Natural killer cell (primary cell): ENCODE measurements around the gene RGS8. TPM values are rescaled to one million over a fixed set of nuclear protein-coding genes. Genes with fewer than 3 reads are reported as not detected.

Experiments
- ATAC-seq, 3 donors: fragments of 150-1000 bp in 2 of 3; fragments of 200-7000 bp in 1 of 3; cut with Tn5 transposase; 1 replicate in 1 of 3; 2 replicates in 2 of 3; pipeline ENCODE4 v1.10.0; 2021; ENCODE audit warnings: mild to moderate bottlenecking in 2 of 3, moderate library complexity in 2 of 3
- DNase-seq, 2 donors: peaks; one replicate each; pipeline versions ENCODE4 v3.0.0 to v3.0.0-alpha.2; 2013 to 2021; ENCODE audit warnings: mixed read lengths in 1 of 2
- H3K27ac ChIP-seq: one replicate; pipeline ENCODE4 v1.5.1; 2013; ENCODE audit warnings: mild to moderate bottlenecking, low read length
- H3K27me3 ChIP-seq: one replicate; pipeline ENCODE4 v1.6.1; 2013; ENCODE audit warnings: low read length; ENCODE audit not compliant: control insufficient read depth, insufficient read depth
- H3K36me3 ChIP-seq: one replicate; pipeline ENCODE4 v1.6.1; 2013; ENCODE audit warnings: low read length; ENCODE audit not compliant: control insufficient read depth, insufficient read depth
- H3K4me1 ChIP-seq: one replicate; pipeline ENCODE4 v1.6.1; 2013; ENCODE audit warnings: low read length; ENCODE audit not compliant: control insufficient read depth, insufficient read depth
- H3K4me3 ChIP-seq: one replicate; pipeline ENCODE4 v1.5.1; 2013; ENCODE audit warnings: low read length
- H3K9me3 ChIP-seq: one replicate; pipeline ENCODE4 v1.6.1; 2013; ENCODE audit warnings: low read length; ENCODE audit not compliant: control insufficient read depth, insufficient read depth
- H3K27ac Mint-ChIP-seq, 2 donors: one replicate each; pipeline ENCODE4 v1.8.0; 2022; ENCODE audit warnings: mild to moderate bottlenecking in 2 of 2, mixed read lengths in 2 of 2, moderate library complexity in 1 of 2
- H3K27me3 Mint-ChIP-seq, 2 donors: one replicate each; pipeline ENCODE4 v1.8.0; 2022; ENCODE audit warnings: low read depth in 2 of 2, mixed read lengths in 2 of 2
- H3K36me3 Mint-ChIP-seq: one replicate; pipeline ENCODE4 v1.8.0; 2022; ENCODE audit warnings: mixed read lengths
- H3K4me1 Mint-ChIP-seq, 2 donors: one replicate each; pipeline ENCODE4 v1.8.0; 2022; ENCODE audit warnings: mixed read lengths in 2 of 2
- H3K4me3 Mint-ChIP-seq: one replicate; pipeline ENCODE4 v1.8.0; 2022; ENCODE audit warnings: mild to moderate bottlenecking, moderate library complexity, mixed read lengths
- H3K9me3 Mint-ChIP-seq, 2 donors: one replicate each; pipeline ENCODE4 v1.8.0; 2022; ENCODE audit warnings: mixed read lengths in 2 of 2
- WGBS: methylation state at CpG from one replicate; pipeline ENCODE4 v1.1.7; 2013; ENCODE audit warnings: missing lambda C conversion rate; ENCODE audit not compliant: insufficient coverage; 5-methylcytosine and 5-hydroxymethylcytosine counted together
- intact Hi-C: fragments of 100-400 bp; cut with micrococcal nuclease; formaldehyde crosslinking; loops from one replicate; pipeline ENCODE4 v1.14.2; 2022
- total RNA-seq, 4 donors: library from RNA; stranded (reverse); fragments of 120-200 nt in 1 of 4; gene quantifications; one replicate each; pipeline versions ENCODE4 v1.2.3 to v1.2.4, GENCODE V29; 2013 to 2022
- TF ChIP-seq, protein P1 (sequence below): fragments of 200-600 bp; IDR thresholded peaks from one replicate; pipeline ENCODE4 v1.8.0; 2022; ENCODE audit warnings: antibody characterized with exemption

RGS8 gene
- total RNA-seq, 3 donors from 2014 or later (not counting 1 experiment from before 2014, with no cell fraction given): not detected

- Histone ChIP-seq H3K9me3 (no peaks in the 10 kb centered on the region), H3K27ac (no peak overlapping the region), H3K4me1 (no peaks in the 10 kb centered on the region), H3K27me3 (peaks cover 2% of the 10 kb centered on the region), H3K4me3 (no peak overlapping the region), H3K36me3 (no peaks in the 10 kb centered on the region)
- Mint-ChIP-seq H3K27ac (no peak overlapping the region), H3K9me3 (no peaks in the 10 kb centered on the region), H3K4me3 (no peak overlapping the region), H3K4me1 (no peaks in the 10 kb centered on the region), H3K36me3 (no peaks in the 10 kb centered on the region), H3K27me3 (peaks cover 23 to 34% of the 10 kb centered on the region in 2 donors)
- intact Hi-C loops: no loop called here
- TF ChIP-seq, protein P1, sequence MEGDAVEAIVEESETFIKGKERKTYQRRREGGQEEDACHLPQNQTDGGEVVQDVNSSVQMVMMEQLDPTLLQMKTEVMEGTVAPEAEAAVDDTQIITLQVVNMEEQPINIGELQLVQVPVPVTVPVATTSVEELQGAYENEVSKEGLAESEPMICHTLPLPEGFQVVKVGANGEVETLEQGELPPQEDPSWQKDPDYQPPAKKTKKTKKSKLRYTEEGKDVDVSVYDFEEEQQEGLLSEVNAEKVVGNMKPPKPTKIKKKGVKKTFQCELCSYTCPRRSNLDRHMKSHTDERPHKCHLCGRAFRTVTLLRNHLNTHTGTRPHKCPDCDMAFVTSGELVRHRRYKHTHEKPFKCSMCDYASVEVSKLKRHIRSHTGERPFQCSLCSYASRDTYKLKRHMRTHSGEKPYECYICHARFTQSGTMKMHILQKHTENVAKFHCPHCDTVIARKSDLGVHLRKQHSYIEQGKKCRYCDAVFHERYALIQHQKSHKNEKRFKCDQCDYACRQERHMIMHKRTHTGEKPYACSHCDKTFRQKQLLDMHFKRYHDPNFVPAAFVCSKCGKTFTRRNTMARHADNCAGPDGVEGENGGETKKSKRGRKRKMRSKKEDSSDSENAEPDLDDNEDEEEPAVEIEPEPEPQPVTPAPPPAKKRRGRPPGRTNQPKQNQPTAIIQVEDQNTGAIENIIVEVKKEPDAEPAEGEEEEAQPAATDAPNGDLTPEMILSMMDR: no peak
- ATAC-seq (no peak), DNase-seq (no peak)
- 91% methylated on average over 7 of the region's 8 CpGs for WGBS
Measured at GRCh38 chr1:182725259-182726255, 41.2 kb upstream of the RGS8 start.

DNA sequence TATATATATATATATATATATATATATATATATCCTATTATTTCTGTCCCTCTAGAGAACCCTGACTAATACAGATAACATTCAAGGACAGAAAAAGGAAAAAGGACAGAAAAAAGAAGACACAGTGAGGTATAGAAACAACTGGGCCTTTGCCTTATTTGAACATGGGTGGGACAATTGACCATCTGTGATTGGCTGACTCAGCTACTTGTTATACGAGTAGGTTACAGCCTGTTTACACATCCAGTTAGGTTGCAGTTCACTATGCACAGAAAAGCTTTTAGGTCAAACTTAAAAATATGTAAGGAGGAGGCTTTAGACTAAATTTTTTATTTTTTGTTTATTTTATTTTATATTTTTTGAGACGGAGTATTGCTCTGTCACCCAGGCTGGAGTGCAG, 39.8 kb upstream of the RGS8 start:
- no peak for DNase-seq
- Mint-ChIP-seq H3K27me3 (peaks cover 30 to 31% of the 10 kb centered on the region in 2 donors), H3K4me1 (no peaks in the 10 kb centered on the region), H3K4me3 (no peak overlapping the region), H3K27ac (no peak overlapping the region), H3K36me3 (no peaks in the 10 kb centered on the region), H3K9me3 (no peaks in the 10 kb centered on the region)
- Histone ChIP-seq H3K9me3 (no peaks in the 10 kb centered on the region), H3K27ac (no peak overlapping the region), H3K4me1 (no peaks in the 10 kb centered on the region), H3K36me3 (no peaks in the 10 kb centered on the region), H3K27me3 (no peaks in the 10 kb centered on the region), H3K4me3 (no peak overlapping the region)
- whole genome bisulfite sequencing: 100% methylated on average over 2 of the region's 2 CpGs
- intact Hi-C loops: no loop called here
- TF ChIP-seq, protein P1: no peak
- no peak for ATAC-seq

- no peak overlapping the region for H3K27ac ChIP-seq
- no peaks in the 10 kb centered on the region for H3K9me3 ChIP-seq
- Mint-ChIP-seq H3K36me3 (no peaks in the 10 kb centered on the region), H3K27me3 (peaks cover 28 to 38% of the 10 kb centered on the region in 2 donors), H3K4me3 (no peak overlapping the region), H3K27ac (no peak overlapping the region), H3K9me3 (no peaks in the 10 kb centered on the region), H3K4me1 (no peaks in the 10 kb centered on the region)
- intact Hi-C loops: no loop called here
- no peak for ATAC-seq
- H3K36me3 ChIP-seq: no peaks in the 10 kb centered on the region
- DNase-seq: no peak
- no peak overlapping the region for H3K4me3 ChIP-seq
- H3K4me1 ChIP-seq: no peaks in the 10 kb centered on the region
- TF ChIP-seq, protein P1: no peak
- no peaks in the 10 kb centered on the region for H3K27me3 ChIP-seq
- WGBS: 92% methylated on average over 2 of the region's 2 CpGs
Measured at GRCh38 chr1:182723200-182723599, 38.8 kb upstream of the RGS8 start.
